Fibroblast of pulmonary artery (primary cell): ENCODE data around the gene PKP4.
A peak's percentile ranks its signal among the peaks of the same experiment; 100 is the strongest.

Experiments used
- DNase-seq: peaks from one replicate; pipeline ENCODE4 v3.0.0-alpha.2; 2010; ENCODE audit warnings: low read depth
- H3K4me3 ChIP-seq: replicated peaks from 2 replicates; pipeline ENCODE4 v1.5.1; 2011; ENCODE audit warnings: low read depth, mild to moderate bottlenecking, control low read depth, low read length, moderate library complexity
- CTCF ChIP-seq: IDR thresholded peaks from 2 replicates; pipeline ENCODE4 v1.5.1; 2011; ENCODE audit warnings: mild to moderate bottlenecking, control low read depth, low read length, inconsistent platforms; ENCODE audit errors: missing control alignments

The PKP4 gene

GRCh38 chr2:158624071-158624667 lies 167.4 kb downstream of the PKP4 start:
- TF ChIP-seq CTCF, result no peak
- no peak for DNase-seq
- no peak overlapping the region for H3K4me3 ChIP-seq

- H3K4me3 ChIP-seq, result no peak overlapping the region
- no peak for TF ChIP-seq CTCF
- no peak for DNase-seq
These were observed 168.2 kb downstream of the PKP4 start for GRCh38 chr2:158624961-158625360.

- no peak for TF ChIP-seq CTCF
- no peak overlapping the region for H3K4me3 ChIP-seq
- no peak for DNase-seq
These were observed 172.4 kb downstream of the PKP4 start for GRCh38 chr2:158629116-158629515.

GRCh38 chr2:158633261-158633660 lies 176.5 kb downstream of the PKP4 start:
- no peak overlapping the region for H3K4me3 ChIP-seq
- DNase-seq, result no peak
- no peak for TF ChIP-seq CTCF

- DNase-seq, result no peak
- TF ChIP-seq CTCF, result no peak
- H3K4me3 ChIP-seq, result no peak overlapping the region
These were observed 177.9 kb downstream of the PKP4 start for GRCh38 chr2:158634627-158635026.

- no peak overlapping the region for H3K4me3 ChIP-seq
- DNase-seq, result peak; percentile 32
- no peak for TF ChIP-seq CTCF
These were observed 179.3 kb downstream of the PKP4 start for GRCh38 chr2:158635961-158636601.

GRCh38 chr2:158637357-158637756 lies 180.6 kb downstream of the PKP4 start:
- TF ChIP-seq CTCF, result no peak
- H3K4me3 ChIP-seq, result no peak overlapping the region
- no peak for DNase-seq
